H1 (cell line): Measurements from ENCODE around the gene PRXL2A. TPM values are rescaled to one million over a fixed set of nuclear protein-coding genes. Genes with fewer than 3 reads are reported as not detected.

ENCODE experiments used
- RAD21 ChIP-seq, 2 experiments: IDR thresholded peaks in 1 of 2; conservative IDR thresholded peaks in 1 of 2; 2 replicates each; pipeline ENCODE4 v1.6.1; 2011; ENCODE audit warnings: low read depth in 2 of 2, low read length in 2 of 2, improper control_type of control experiment in 1 of 2, inconsistent platforms in 1 of 2, mild to moderate bottlenecking in 1 of 2, moderate library complexity in 1 of 2
- RNF2 ChIP-seq: fragments of 200-900, 300-1000 bp; sonication (generic); IDR thresholded peaks from 2 replicates; pipeline ENCODE4 v1.7.1; 2016; ENCODE audit warnings: borderline replicate concordance, low read depth, mild to moderate bottlenecking, antibody characterized with exemption, low read length; ENCODE audit not compliant: poor library complexity, severe bottlenecking; ENCODE audit errors: missing control alignments
- polyA plus RNA-seq, 7 experiments: library from polyadenylated mRNA; depleted of rRNA in 3 of 7; stranded (reverse) in 5 of 7; unstranded in 2 of 7; fragments of >200 nt in 5 of 7; fragments of 200-250 nt in 2 of 7; gene quantifications; 1 replicate in 5 of 7; 2 replicates in 1 of 7; 4 replicates in 1 of 7; pipeline versions ENCODE4 v1.2.1 to v1.2.3, GENCODE V29; 2011 to 2013; ENCODE audit warnings: missing spikeins in 2 of 7, mixed read lengths in 2 of 7
- total RNA-seq: library from RNA; stranded (reverse); fragmentation: NEBNext Ultra II Directional; extraction: Animal tissue kit (Norgen Biotek cat#: 25700); gene quantifications from 2 replicates; pipeline ENCODE4 v1.2.1, GENCODE V29; 2021

The PRXL2A gene
- total and polyA plus RNA-seq, 2 of the 8 experiments (the other 6 are each of a cell fraction or from before 2014, with no cell fraction given), result 13.4 to 58.3 TPM

DNA sequence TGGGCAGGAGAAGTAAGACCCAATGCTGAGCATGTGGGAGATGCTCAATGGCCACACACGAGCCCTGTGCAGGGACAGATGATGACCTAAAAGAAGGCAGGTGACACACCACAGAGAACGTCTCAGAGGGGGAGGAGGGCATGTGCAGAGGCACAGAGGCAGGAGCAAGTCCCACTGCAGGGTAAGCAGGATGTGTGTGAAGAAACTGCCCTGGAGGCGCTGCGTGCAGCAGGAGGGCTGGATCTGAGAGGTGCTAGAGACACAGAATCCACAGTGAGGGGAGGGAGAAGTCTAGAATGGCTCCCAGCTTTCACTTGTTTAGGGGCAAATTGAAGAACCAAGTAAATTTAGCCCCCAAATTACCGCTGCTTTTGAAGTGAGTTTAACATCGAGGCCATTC, 36.9 kb upstream of the PRXL2A start (continued):
- TF ChIP-seq RNF2 (no peak), RAD21 (IDR thresholded peaks at IDR 0.05 in 1 of 2, conservative IDR thresholded peaks at IDR 0.05 in 1 of 2; ENCODE audit: low read depth in 2 of 2, low read length in 2 of 2) (no peak)
